Stimulated activated CD4-positive, alpha-beta T cell treated with anti-CD3 and anti-CD28 coated beads, Interleukin-15, amount 100 ng/mL, for 1 hour (primary cell): ENCODE data around the gene FRMD8.

Experiments used
- DNase-seq, 2 donors: peaks; one replicate each; pipeline ENCODE4 v3.0.0-alpha.2; 2020; ENCODE audit warnings: low read depth in 1 of 2, low spot score in 1 of 2

FRMD8 gene

DNA sequence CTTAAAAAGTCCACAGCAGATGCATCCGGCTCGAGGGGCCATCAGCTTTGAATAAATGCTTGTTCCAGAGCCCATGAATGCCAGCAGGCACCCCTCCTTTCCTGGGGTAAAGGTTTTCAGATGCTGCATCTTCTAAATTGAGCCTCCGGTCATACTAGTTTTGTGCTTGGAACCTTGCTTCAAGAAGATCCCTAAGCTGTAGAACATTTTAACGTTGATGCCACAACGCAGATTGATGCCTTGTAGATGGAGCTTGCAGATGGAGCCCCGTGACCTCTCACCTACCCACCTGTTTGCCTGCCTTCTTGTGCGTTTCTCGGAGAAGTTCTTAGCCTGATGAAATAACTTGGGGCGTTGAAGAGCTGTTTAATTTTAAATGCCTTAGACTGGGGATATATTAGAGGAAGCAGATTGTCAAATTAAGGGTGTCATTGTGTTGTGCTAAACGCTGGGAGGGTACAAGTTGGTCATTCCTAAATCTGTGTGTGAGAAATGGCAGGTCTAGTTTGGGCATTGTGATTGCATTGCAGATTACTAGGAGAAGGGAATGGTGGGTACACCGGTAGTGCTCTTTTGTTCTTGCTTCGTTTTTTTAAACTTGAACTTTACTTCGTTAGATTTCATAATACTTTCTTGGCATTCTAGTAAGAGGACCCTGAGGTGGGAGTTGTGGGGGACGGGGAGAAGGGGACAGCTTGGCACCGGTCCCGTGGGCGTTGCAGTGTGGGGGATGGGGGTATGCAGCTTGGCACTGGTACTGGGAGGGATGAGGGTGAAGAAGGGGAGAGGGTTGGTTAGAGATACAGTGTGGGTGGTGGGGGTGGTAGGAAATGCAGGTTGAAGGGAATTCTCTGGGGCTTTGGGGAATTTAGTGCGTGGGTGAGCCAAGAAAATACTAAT lies 38.0 kb downstream of the FRMD8 start:
- peak; percentile 33 to 62 for DNase-seq

DNA sequence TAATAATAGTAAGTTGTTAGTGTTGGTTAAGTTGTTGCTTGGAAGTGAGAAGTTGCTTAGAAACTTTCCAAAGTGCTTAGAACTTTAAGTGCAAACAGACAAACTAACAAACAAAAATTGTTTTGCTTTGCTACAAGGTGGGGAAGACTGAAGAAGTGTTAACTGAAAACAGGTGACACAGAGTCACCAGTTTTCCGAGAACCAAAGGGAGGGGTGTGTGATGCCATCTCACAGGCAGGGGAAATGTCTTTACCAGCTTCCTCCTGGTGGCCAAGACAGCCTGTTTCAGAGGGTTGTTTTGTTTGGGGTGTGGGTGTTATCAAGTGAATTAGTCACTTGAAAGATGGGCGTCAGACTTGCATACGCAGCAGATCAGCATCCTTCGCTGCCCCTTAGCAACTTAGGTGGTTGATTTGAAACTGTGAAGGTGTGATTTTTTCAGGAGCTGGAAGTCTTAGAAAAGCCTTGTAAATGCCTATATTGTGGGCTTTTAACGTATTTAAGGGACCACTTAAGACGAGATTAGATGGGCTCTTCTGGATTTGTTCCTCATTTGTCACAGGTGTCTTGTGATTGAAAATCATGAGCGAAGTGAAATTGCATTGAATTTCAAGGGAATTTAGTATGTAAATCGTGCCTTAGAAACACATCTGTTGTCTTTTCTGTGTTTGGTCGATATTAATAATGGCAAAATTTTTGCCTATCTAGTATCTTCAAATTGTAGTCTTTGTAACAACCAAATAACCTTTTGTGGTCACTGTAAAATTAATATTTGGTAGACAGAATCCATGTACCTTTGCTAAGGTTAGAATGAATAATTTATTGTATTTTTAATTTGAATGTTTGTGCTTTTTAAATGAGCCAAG lies 38.9 kb downstream of the FRMD8 start:
- peak; percentile 44 to 70 for DNase-seq

DNA sequence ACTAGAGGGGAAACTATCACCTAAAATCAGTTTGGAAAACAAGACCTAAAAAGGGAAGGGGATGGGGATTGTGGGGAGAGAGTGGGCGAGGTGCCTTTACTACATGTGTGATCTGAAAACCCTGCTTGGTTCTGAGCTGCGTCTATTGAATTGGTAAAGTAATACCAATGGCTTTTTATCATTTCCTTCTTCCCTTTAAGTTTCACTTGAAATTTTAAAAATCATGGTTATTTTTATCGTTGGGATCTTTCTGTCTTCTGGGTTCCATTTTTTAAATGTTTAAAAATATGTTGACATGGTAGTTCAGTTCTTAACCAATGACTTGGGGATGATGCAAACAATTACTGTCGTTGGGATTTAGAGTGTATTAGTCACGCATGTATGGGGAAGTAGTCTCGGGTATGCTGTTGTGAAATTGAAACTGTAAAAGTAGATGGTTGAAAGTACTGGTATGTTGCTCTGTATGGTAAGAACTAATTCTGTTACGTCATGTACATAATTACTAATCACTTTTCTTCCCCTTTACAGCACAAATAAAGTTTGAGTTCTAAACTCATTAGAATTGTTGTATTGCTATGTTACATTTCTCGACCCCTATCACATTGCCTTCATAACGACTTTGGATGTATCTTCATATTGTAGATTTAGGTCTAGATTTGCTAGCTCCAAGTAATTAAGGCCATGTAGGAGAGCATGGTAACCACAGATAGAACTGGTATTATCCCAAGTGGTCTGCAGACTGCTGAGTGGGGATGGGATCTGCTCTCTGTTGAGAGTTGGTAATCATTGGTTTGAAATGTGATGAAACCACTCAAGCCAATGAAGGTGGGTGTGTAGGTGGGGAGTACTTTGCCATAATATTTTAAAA lies 39.8 kb downstream of the FRMD8 start:
- no peak for DNase-seq

DNA sequence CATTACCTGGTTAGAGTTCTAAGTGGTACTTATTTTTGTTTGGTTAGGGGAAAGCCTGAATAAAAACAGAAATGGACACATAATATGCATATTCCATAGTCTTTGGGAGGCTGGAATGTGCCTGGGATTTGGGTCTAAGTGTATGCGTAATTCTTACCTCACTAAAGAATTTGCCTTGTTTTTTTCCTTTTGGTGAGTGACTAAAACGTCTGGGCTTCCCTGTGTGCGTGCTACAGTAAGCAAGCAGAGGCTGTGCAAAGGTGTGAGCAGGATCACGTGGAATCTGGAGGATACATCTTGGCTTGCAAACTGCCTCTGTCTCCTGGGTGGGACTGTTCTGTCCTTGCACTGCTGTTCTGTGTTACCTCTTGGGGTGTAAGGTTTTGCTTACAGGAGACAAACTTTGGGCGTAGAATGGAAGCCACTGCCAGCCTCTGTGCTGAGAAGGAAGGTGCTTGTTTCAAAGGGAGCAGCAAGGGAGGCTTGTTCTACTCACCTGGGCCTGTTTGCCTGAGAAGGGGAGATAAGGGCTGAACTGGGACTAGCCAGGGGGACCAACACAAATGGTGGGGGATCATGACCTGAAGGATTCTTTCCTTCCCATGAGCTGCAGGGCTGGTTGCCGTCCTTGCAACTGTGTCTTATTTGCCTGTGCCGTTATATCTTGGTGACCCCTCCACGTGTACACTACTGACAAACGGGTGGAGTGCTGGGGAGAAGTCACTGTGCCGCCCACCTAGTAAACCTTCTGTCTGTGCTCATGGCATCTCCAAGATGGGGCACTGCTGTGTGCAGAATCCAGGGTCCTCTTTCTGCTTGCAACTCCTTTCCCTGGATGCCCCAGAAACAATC lies 40.6 kb downstream of the FRMD8 start:
- DNase-seq: peak in 1 of 2 donors; percentile 28

DNA sequence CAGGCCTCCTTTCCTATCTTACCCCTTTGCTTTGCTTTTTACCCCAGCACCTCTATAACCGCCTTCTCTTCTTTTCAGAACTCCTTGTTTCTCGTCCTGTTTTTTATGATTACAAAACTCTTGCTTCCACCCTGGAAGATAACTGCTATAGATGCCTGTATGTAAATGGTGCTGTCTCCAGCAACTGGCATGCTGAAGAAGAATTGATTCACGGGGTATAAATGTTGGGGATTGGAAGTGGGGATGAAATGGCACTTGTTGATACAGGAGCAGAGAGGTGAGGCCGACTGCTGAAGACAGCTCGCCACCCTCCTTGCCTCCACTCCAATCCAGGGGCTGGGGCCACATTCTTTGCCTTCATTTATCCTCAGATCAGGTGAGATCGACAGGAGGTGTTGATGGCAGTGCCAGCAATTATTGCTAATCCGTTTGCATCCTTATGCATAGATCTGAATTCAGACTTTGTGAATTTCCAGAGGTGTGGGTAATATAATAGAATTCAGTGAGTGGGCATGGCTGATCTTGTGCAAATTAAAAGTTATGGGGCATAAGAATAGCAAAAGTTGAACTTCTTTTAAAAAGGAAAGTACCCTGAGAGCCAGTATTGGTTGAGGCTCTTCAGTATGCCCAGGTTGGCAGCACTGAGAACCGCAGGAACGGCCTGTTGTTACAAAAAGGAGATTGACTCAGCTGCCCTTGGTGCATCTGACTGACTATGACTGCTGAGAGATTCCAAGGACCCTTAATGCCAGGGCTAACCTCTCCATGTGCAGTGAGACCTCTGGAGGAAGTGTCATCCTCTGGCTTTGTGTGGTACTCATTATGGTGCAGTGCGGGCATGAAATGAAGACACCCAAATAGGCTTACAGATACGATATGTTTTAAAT lies 41.5 kb downstream of the FRMD8 start:
- DNase-seq: no peak

DNA sequence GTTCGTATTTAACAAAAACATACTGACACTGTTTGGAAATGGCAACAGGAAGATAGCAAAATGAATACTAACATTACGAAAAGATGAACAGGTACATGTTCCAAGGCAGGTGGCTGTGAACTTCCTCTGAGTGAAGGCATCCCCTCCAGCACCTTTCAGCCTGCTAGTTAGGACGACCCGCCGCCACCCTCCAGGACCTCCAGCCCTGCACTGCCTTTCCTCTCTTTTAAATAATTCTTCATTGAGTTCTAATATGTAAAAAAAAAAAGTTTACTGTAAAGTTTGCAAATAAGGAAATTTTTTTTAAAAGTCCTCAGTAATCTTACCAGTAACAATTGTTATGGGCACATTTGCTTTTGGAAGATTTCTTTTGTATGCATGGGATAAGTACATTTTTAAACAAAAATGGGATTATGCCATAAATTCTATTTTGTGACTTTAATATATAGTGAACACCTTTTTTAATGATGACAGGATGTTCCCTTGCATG lies 42.2 kb downstream of the FRMD8 start:
- no peak for DNase-seq

DNA sequence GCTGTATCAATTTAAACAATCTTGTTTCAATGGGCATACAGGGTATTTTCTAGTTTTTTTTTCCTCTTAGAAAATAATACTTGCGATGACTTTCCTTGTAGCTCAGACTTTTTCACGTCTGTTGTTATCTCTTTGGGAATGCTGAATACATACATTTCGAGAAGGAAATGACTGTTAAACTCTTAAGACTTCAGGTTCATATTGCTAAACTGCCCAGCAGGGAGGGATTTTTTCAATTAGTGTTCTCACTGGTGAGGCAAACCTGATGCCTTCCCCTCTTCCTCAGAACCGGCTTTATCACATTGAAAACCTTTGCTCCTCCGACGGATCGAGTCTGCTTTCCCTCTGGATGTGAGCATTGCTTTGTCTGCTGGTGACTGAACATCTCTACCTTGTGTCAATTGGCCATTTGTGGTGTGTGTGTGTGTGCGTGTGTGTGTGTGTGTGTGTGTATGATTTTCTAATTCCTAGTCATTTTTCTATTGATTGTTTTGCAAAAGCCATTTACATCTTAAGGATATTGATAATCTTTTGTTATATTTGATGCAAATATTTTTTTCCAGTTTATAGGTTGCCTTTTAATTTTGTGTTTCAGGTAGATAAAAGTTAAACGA lies 42.7 kb downstream of the FRMD8 start:
- DNase-seq: no peak

DNA sequence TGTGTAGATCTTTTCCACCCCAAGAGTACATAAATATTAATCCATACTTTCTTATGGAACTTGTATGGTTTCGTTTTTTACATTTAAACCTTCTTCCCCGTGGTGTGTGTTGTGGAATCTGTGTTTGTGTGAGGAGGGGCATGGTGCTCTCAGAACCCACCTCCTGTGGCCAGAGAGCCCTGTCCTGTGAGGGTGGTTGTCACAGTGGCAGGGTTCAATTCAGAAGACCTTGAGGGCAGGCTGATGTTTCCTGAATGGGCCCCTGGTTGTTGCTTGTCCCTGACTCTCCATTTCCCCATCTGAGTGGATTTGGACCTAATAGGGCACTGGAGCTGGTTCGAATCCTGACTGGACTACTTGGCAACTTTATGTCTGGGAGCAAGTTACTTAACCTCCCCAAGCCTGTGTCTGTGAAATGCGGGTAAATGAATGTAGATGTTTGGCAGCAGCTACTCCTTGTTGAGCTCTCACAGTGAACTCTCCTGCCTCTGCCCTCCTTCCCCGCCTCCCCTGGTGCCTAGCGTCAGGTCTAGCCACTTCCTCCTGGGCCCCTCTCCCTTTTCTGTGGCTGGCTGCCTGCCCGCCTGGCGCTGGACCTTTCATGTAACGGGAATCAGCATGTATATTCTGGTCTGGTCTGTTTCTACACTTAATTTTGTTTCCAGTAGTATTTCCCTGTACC lies 43.4 kb downstream of the FRMD8 start:
- DNase-seq: no peak

DNA sequence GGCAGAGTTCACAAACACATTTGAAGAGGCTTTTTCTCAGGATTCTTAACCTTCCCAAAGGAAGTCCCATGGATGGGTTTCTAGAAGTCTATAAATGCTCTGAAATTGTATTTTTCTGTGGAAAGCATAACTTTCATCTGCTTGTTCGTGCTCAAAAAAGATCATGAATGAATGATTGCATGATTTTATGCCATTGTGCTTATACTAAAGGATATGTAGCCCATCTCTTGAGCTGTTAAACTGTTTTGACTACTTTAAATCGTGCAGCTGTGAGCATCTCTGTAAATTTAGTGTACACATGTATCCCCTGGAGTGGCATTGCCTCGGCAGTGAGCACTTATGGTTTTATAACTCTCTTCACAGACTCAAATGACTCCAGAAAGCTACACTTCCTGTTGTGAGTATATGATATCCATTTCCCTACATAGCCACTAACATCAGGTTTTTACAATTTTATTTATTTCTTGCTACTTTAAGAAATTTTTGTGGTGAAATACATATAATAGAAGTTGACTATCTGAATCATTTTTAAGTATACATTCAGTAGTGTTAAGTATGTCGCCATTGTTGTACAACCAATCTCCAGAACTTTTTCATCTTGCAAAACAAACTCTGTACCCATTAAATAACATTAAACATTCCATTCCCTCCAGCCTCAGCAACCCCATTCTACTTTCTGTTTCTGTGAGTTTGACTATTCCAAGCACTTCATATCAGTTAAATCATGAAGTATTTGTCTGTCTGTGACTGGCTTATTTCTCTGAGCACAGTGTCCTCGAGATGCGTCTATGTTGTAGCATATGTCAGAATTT lies 44.2 kb downstream of the FRMD8 start:
- no peak for DNase-seq

DNA sequence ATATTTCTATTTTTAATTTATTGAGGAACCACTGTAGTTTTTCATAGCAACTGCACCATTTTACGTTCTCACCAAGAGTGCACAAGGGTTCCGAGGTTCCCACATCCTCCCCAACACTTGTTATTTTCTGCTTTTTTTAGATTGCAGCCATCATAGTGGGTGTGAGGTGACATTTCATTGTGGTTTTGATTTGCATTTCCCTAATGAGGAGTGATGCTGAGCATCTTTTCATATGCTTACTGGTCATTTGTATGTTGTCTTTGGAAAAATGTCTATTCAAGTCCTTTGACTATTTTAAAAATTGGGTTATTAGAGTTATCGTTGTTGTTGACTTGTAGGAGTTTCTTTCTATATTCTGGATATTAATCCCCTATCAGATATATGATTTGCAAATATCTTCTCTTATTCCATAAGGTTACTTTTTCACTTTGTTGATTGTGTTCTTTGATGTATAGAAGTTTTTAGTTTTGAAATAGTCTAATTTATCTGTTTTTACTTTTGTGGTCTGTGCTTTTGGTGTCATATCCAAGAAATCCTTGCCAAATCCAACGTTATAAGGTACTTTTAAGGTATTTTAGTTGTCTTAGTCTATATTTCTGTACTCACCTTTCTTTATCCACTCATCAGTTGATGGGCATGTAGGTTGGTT lies 45.1 kb downstream of the FRMD8 start:
- DNase-seq: no peak

DNA sequence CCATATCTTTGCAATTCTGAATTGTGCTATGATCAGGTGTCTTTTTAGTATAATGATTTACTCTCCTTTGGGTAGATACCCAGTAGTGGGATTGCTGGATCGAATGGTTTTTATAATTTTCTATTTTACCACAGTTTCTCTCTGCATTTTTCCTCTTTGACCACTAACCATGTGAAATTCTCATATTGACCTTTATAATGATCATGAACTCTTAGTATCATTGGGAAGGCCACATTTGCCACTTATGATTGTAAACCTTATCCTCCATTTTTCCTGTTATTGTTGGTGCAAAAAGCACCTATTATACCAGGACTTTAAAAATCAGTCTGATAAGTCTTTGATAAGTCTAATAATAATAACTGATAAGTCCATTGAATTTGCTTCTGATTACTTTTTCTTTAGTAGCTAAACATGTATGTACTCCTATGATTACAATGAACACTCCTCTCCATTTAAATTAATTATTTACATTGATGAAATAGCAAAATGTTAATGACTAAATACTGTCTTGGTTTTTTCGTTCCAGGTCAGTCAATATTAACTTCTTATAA lies 45.7 kb downstream of the FRMD8 start:
- no peak for DNase-seq

DNA sequence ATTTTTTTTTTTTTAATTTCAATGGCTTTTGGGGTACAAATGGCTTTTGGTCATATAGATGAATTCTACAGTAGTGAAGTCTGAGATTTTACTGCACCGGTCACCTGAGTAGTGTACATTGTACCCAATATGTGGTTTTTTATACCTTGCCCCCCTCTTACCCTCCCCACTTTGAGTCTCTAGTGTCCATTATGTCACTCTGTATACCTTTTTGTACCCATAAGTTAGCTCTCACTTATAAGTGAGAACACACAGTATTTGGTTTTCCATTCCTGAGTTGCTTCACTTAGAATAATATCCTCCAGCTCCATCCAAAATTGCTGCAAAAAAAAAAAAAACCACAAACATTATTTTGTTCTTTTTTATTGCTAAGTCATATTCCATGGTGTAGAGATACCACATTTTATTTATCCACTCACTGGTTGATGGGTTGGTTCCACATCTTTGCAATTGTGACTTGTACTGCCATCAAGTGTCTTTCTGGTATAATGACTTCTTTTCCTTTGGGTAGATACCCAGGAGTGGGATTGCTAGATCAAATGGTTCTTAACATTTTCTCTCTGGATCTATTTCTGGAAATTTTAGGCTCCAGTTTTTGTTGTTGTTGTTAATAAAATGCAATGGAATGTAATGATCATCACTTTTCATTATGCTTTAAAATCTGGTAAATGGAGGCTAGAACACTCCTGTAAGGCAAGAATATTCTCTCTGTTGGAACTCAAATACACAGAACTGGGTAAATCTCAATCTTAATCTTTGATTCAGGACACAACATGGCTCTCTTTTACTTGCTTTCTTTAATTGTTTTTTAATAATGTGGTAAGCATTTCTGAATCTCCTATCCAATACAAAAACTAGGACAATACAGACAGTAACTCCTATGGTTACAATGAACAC lies 46.5 kb downstream of the FRMD8 start:
- DNase-seq: no peak

DNA sequence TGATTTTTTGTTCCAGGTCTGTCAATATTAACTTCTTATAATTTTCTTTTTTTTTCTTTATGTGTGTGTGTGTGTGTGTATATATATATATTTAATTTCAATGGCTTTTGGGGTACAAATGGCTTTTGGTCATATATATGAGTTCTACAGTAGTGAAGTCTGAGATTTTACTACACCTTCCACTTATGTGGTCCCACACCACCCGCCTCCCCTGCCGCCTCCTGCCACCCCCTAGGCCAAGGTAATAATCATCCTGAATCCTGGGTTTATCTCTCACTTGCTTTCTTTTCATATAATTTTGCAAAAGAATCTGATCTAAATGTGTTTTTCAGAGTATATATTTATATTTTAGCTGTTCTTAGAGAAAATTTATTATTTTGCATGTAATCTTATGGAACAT lies 47.2 kb downstream of the FRMD8 start:
- DNase-seq: no peak

DNA sequence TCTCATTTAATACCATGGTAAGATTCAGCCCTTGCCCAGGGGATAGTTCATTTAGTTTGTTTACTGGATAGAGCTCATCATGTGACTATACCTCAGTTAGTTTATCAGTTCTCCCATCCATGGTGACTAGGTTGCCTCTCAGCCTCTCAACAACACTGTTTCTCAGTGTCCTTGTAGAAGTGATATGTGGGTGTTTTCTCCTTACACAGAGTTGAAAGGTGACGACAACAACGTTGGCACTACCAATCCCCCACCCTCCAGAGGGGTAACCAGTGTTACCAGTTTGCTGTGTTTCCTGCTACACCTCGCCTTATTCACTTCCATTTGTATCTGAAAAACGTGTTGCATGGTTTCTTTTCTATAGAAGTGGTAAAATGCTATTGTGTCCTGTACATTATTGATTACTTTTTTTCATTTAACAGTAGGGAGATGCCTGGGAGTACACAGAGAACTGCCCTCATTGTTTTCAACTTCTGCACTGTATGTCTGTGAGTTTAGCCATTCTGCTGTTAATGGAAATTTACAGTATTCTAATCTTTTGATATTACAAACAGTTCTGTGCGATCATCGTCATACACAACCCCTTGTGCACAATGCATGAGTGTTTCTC lies 47.7 kb downstream of the FRMD8 start:
- DNase-seq: no peak
